Naive thymus-derived CD8-positive, alpha-beta T cell (primary cell): ENCODE measurements around the gene TRAF5. TPM values are rescaled to one million over a fixed set of nuclear protein-coding genes. Genes with fewer than 3 reads are reported as not detected.
A peak's percentile ranks its signal among the peaks of the same experiment; 100 is the strongest.

Experiments used
- ATAC-seq, 2 donors: fragments of 150-1000 bp; cut with Tn5 transposase in 1 of 2; sonication (Bioruptor Pico), chemical (Tn5 transposase) in 1 of 2; 1 replicate in 1 of 2; 2 replicates in 1 of 2; pipeline ENCODE4 v1.10.0; 2021; ENCODE audit warnings: mild to moderate bottlenecking in 2 of 2, moderate library complexity in 2 of 2
- POLR2A ChIA-PET: fragments of 350-600 bp; sonication (Branson Sonifier 250); formaldehyde crosslinking; loops from one replicate; lab custom pipeline; 2021; ENCODE audit warnings: antibody characterized with exemption; lab: Charles Lee
- DNase-seq, 10 donors: peaks; one replicate each; pipeline versions ENCODE4 v3.0.0 to v3.0.0-alpha.2; 2020 to 2022
- H3K27ac Mint-ChIP-seq, 10 donors: one replicate each; pipeline ENCODE4 v1.8.0; 2020 to 2022; ENCODE audit warnings: mild to moderate bottlenecking in 10 of 10, mixed read lengths in 10 of 10, moderate library complexity in 4 of 10, inconsistent platforms in 1 of 10
- H3K27me3 Mint-ChIP-seq, 5 donors: one replicate each; pipeline ENCODE4 v1.8.0; 2021 to 2022; ENCODE audit warnings: mixed read lengths in 5 of 5
- H3K36me3 Mint-ChIP-seq, 3 donors: one replicate each; pipeline ENCODE4 v1.8.0; 2020 to 2022; ENCODE audit warnings: mixed read lengths in 3 of 3, mild to moderate bottlenecking in 2 of 3, inconsistent platforms in 1 of 3
- H3K4me1 Mint-ChIP-seq, 4 donors: one replicate each; pipeline ENCODE4 v1.8.0; 2021 to 2022; ENCODE audit warnings: mixed read lengths in 4 of 4
- H3K4me3 Mint-ChIP-seq, 10 donors: one replicate each; pipeline ENCODE4 v1.8.0; 2020 to 2022; ENCODE audit warnings: mild to moderate bottlenecking in 10 of 10, mixed read lengths in 10 of 10, moderate library complexity in 6 of 10, inconsistent platforms in 1 of 10
- H3K9me3 Mint-ChIP-seq, 9 donors: one replicate each; pipeline ENCODE4 v1.8.0; 2020 to 2022; ENCODE audit warnings: mixed read lengths in 9 of 9, mild to moderate bottlenecking in 3 of 9, inconsistent platforms in 1 of 9, moderate library complexity in 1 of 9
- polyA plus RNA-seq, 3 donors: library from polyadenylated mRNA; unstranded; fragments of 300-500 nt; fragmentation: Illumina TruSeq; gene quantifications; one replicate each; pipeline ENCODE4 v1.2.3, GENCODE V29; 2021
- total RNA-seq, 8 experiments: library from RNA in 2 of 8; stranded (reverse) in 2 of 8; gene quantifications; one replicate each; pipeline ENCODE4 v1.2.3 and lab custom pipeline; 2021 to 2026

Gene TRAF5
- total and polyA plus RNA-seq, 5 experiments from 2014 or later: 18.2 to 74.3 (median 32.5) TPM

DNA sequence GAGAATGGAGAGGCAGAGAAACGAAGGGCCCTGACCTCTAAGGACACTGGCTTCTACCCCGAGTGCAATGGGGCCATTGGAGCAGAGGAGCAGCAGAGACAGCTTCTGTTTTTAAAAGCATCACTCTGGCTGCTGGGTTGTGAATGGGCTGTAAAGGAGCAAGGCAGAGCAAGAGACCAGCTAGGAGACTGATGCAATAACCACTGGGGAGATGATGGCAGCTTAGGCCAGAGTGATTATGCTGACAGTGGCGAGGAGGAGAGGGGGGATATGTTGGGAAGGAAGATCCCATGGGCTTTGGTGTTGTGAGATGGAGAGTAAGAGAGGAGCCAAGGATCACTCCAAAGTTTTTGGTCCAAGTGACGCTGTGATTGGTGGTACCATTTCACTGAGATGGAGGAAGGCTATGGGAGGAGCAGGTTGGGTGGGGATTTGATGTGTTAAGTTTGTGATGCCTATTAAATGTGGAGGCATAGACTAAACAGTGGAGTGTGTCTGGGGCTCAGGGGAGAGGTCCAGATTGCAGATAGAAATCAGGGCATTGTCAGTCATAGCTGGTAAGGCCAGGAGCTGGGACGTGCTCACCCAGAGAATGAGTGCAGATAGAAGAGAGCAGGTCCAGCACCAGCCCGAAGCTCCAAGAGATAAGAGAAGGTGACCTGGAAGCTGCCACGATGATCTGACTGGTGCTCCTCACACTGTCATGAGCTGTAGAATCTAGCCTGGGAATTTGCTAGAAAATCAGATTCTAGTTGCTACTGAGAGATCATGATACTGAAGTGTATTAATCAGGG lies 11.0 kb downstream of the TRAF5 start:
- DNase-seq (no peak), ATAC-seq (no peak)
- no peaks in the 10 kb centered on the region for H3K27me3 Mint-ChIP-seq
- H3K27ac Mint-ChIP-seq: peak overlapping the region; percentile 82 to 97 (median 91)
- H3K4me3 Mint-ChIP-seq: peak overlapping the region; percentile 2 to 84 (median 70)
- peaks cover 0 to 5% (median 0%) of the 10 kb centered on the region in 3 donors for H3K36me3 Mint-ChIP-seq
- H3K4me1 Mint-ChIP-seq: peaks cover 56 to 98% (median 92%) of the 10 kb centered on the region in 4 donors
- POLR2A ChIA-PET: interaction anchor here (1.1 to 6.9 kb wide), 3 partner anchors 10 to 12 kb away, joined by 3 to 50 read pairs (median 4); partner anchors contain the start of gene TRAF5
- no peaks in the 10 kb centered on the region for H3K9me3 Mint-ChIP-seq

DNA sequence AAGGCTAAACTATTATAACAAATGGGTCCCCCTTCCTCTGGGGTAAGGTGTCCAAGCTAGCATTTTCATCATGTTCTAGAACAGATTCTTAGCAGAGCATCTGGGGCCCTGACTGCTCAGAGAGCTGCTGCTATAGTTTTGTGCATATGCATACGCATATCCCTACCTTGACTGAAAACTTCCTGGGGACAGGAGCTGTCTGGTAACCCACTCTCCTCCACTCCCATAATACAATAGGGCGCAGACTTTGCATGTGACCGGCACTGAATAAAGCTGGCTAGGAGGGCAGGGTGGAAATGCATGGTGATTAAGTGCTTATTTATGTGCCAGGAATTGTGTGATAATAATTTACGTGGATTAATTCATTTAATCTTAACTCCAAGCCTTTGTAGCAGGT lies 11.6 kb downstream of the TRAF5 start:
- no peaks in the 10 kb centered on the region for H3K27me3 Mint-ChIP-seq
- DNase-seq (no peak), ATAC-seq (no peak)
- POLR2A ChIA-PET: interaction anchor here (1.1 to 6.9 kb wide), 2 partner anchors 10 to 11 kb away, joined by 3 to 50 read pairs; partner anchors contain the start of gene TRAF5
- H3K4me1 Mint-ChIP-seq: peaks cover 56 to 98% (median 92%) of the 10 kb centered on the region in 4 donors
- H3K36me3 Mint-ChIP-seq: peaks cover 0 to 5% (median 0%) of the 10 kb centered on the region in 3 donors
- peak overlapping the region; percentile 43 to 97 (median 90) for H3K27ac Mint-ChIP-seq
- no peaks in the 10 kb centered on the region for H3K9me3 Mint-ChIP-seq
- peak overlapping the region in 7 of 10 donors; percentile 2 to 84 (median 77) for H3K4me3 Mint-ChIP-seq

DNA sequence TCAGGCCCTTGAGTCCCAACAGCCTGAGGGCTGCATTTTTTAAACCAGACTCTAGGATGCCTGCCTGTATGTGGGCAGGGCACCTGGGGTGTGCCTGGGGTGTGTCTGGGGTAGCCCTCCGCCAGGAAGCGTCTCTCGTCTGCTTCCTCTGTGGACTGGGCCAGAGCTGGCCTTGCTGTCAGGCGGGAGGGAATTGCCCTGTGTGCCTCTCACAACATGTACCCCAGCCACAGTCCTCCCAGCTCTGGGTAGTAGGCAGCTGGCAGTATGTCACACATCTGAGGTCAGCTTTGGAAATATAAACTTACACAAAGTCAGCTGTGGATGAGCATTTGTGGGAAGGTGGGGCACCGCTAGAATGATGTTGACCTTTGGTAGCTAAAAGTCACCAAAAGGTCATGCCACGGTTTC lies 13.0 kb downstream of the TRAF5 start:
- peaks cover 0 to 11% (median 0%) of the 10 kb centered on the region in 3 donors for H3K36me3 Mint-ChIP-seq
- H3K27me3 Mint-ChIP-seq: no peaks in the 10 kb centered on the region
- H3K4me3 Mint-ChIP-seq: peak overlapping the region in 9 of 10 donors; percentile 28 to 81 (median 66)
- POLR2A ChIA-PET: interaction anchor here (2.3 to 6.9 kb wide), 2 partner anchors 12 to 14 kb away, joined by 7 to 50 read pairs; partner anchors contain the start of gene TRAF5
- DNase-seq (no peak), ATAC-seq (peak in 1 of 2 donors; percentile 32)
- peak overlapping the region in 8 of 10 donors; percentile 39 to 97 (median 66) for H3K27ac Mint-ChIP-seq
- H3K9me3 Mint-ChIP-seq: no peaks in the 10 kb centered on the region
- H3K4me1 Mint-ChIP-seq: peaks cover 62 to 99% (median 93%) of the 10 kb centered on the region in 4 donors

DNA sequence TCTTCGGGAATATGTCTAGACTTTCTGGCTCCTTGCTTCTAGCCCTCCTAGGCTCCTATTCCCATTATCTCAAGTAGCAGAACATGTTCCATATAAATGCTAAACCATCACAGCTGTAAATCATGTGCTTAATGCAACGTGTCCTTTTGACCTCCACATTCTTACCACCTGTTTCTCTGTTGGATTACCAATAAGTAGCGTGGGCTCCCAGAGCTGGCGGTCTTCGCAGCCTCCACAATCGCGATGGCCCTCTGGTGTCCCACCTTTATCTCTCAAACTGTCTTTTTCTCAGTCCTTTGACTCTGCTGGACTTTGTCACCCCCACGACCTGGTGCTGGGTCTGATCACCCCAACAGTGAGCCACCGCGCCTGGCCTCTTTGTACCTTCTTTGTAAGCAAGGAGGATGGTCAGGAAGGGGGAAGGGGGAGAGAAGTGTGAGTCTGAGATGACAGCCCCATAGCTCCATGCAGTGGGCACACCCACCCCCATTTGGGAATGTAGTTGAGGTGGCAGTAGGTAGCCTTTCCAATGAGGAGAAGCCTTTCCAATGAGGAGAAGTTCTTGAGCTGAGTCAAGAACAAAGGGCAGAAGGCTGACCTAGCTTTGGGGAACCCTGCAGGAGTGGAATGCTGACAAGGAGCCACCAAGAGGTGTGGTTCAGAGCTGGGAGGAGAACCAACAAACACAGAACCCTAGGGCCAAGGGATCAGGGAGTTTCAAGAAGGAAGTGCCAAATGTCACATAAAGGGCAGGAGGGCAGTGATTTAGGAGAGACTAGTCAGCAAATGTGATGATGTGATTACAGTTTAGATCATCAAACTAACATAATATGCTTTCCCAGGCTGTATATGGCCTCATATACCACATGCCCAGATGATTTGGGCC lies 14.2 kb downstream of the TRAF5 start:
- no peak for ATAC-seq
- H3K36me3 Mint-ChIP-seq: peaks cover 0 to 17% (median 3%) of the 10 kb centered on the region in 3 donors
- H3K27me3 Mint-ChIP-seq: no peaks in the 10 kb centered on the region
- DNase-seq: no peak
- no peaks in the 10 kb centered on the region for H3K9me3 Mint-ChIP-seq
- H3K4me3 Mint-ChIP-seq: peak overlapping the region in 4 of 10 donors; percentile 3 to 39 (median 27)
- H3K27ac Mint-ChIP-seq: peak overlapping the region in 8 of 10 donors; percentile 23 to 80 (median 56)
- peaks cover 51 to 96% (median 92%) of the 10 kb centered on the region in 4 donors for H3K4me1 Mint-ChIP-seq
- POLR2A ChIA-PET: interaction anchor here (2.3 to 6.9 kb wide), 2 partner anchors 13 kb away, joined by 7 to 50 read pairs; partner anchors contain the start of gene TRAF5

DNA sequence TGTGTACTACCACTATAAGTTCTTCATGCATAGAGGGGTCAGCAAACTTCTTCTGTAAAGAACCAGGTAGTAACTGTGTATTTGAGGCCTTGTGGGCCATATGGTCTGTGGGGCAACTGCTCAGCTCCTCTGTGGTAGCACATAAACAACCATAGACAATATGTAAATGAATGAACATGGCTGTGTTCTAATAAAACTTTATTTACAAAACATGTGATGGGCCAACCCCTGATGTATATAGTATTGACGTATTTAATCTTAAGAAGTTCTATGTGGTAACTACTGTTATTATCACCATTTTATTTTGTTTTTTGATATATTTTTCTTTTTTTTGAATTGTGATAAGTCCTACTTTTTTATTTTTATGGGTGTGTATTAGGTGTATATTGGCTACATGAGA lies 15.4 kb downstream of the TRAF5 start:
- Mint-ChIP-seq H3K4me3 (peak overlapping the region in 1 of 10 donors; percentile 20), H3K36me3 (peaks cover 0 to 19% (median 3%) of the 10 kb centered on the region in 3 donors), H3K27ac (peak overlapping the region in 3 of 10 donors; percentile 8 to 80 (median 70)), H3K4me1 (peaks cover 46 to 96% (median 91%) of the 10 kb centered on the region in 4 donors), H3K9me3 (no peaks in the 10 kb centered on the region), H3K27me3 (no peaks in the 10 kb centered on the region)
- POLR2A ChIA-PET: interaction anchor here (2.3 to 6.9 kb wide), 2 partner anchors 12 to 14 kb away, joined by 7 to 50 read pairs; partner anchors contain the start of gene TRAF5
- DNase-seq (no peak), ATAC-seq (no peak)

DNA sequence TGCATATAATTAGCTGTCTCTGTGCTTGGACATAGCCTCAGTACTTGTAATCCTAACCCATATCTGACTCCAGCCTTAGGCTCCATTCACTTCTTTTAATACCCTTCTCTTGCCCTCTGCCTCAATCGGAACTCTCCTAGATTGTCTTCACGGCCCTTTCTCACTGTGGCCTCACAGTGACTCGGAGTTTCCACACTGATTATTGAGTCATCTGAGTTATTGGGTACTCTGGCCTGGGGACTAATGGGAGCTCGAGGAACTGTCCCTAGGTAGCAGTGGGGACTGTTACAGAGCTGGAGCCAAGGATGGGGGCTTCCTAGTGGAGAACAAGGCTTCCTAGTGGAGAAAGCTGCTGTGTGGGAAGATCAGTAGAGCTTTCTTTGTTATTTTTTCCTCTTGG lies 17.0 kb downstream of the TRAF5 start:
- Mint-ChIP-seq H3K4me3 (peak overlapping the region in 7 of 10 donors; percentile 14 to 52 (median 19)), H3K4me1 (peaks cover 41 to 94% (median 88%) of the 10 kb centered on the region in 4 donors), H3K27me3 (no peaks in the 10 kb centered on the region), H3K9me3 (no peaks in the 10 kb centered on the region), H3K36me3 (peaks cover 0 to 17% (median 3%) of the 10 kb centered on the region in 3 donors), H3K27ac (peak overlapping the region; percentile 20 to 89 (median 56))
- ATAC-seq: no peak
- DNase-seq: no peak
- POLR2A ChIA-PET: interaction anchor here (0.6 to 0.9 kb wide), 2 partner anchors 9 to 1426 kb away, joined by 3 read pairs; no protein-coding TSS in a partner anchor

DNA sequence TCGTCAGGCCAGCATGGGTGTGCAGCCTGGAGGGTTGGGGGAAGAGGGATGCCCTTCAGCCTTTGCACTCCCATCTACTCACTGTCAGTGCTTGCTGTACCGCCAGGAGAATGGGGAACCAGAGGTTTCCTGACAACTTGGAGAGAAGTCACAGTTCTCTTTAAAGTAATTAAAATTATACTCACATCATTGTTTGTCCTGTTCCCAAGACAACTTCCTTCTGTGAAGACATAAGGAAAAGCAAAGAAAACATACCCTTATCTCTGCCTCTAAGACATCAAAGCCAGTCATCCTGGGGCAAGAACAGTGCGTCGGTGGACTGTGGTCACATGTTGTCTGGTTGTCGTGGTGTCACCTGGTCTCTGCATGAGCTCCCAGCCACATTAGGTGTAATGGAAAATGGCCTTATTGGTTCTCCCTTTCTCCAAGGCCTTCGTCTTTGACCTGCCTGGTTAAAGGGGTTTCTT lies 17.6 kb downstream of the TRAF5 start:
- POLR2A ChIA-PET: interaction anchor here (0.6 kb wide), 1 partner anchor 1425 kb away, joined by 3 read pairs; no protein-coding TSS in a partner anchor
- DNase-seq (no peak), ATAC-seq (peak in 1 of 2 donors; percentile 75)
- peak overlapping the region in 8 of 10 donors; percentile 38 to 89 (median 61) for H3K27ac Mint-ChIP-seq
- peaks cover 38 to 94% (median 86%) of the 10 kb centered on the region in 4 donors for H3K4me1 Mint-ChIP-seq
- peaks cover 0 to 17% (median 3%) of the 10 kb centered on the region in 3 donors for H3K36me3 Mint-ChIP-seq
- no peaks in the 10 kb centered on the region for H3K9me3 Mint-ChIP-seq
- no peaks in the 10 kb centered on the region for H3K27me3 Mint-ChIP-seq
- peak overlapping the region in 3 of 10 donors; percentile 14 to 28 (median 16) for H3K4me3 Mint-ChIP-seq

DNA sequence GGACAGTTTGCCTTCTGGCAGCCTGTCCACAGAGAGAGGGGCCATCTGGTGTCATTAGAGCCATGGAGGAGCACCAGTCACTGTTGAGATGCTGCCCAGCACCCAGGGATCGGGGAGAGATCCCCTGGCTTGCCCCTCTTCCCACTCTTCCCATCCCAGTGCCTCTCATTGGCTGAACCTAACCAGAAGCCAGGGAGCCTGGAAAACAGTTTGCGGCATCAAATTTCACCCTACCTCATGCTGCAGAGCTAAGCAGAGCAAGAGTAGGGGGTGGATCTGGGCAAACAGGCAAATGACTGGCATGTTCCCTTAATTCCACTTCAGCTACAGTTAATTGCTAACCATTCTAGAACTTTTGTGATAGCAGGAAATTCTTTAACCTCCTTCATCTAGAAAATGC lies 19.1 kb downstream of the TRAF5 start:
- H3K27ac Mint-ChIP-seq: peak overlapping the region in 6 of 10 donors; percentile 17 to 77 (median 66)
- ATAC-seq: no peak
- H3K4me3 Mint-ChIP-seq: peak overlapping the region in 5 of 10 donors; percentile 0 to 46 (median 25)
- POLR2A ChIA-PET: interaction anchor here (1.4 kb wide), 1 partner anchor 18 kb away, joined by 3 read pairs; no protein-coding TSS in a partner anchor
- no peak for DNase-seq
- H3K36me3 Mint-ChIP-seq: peaks cover 0 to 20% (median 3%) of the 10 kb centered on the region in 3 donors
- no peaks in the 10 kb centered on the region for H3K9me3 Mint-ChIP-seq
- H3K27me3 Mint-ChIP-seq: no peaks in the 10 kb centered on the region
- H3K4me1 Mint-ChIP-seq: peaks cover 41 to 94% (median 86%) of the 10 kb centered on the region in 4 donors

DNA sequence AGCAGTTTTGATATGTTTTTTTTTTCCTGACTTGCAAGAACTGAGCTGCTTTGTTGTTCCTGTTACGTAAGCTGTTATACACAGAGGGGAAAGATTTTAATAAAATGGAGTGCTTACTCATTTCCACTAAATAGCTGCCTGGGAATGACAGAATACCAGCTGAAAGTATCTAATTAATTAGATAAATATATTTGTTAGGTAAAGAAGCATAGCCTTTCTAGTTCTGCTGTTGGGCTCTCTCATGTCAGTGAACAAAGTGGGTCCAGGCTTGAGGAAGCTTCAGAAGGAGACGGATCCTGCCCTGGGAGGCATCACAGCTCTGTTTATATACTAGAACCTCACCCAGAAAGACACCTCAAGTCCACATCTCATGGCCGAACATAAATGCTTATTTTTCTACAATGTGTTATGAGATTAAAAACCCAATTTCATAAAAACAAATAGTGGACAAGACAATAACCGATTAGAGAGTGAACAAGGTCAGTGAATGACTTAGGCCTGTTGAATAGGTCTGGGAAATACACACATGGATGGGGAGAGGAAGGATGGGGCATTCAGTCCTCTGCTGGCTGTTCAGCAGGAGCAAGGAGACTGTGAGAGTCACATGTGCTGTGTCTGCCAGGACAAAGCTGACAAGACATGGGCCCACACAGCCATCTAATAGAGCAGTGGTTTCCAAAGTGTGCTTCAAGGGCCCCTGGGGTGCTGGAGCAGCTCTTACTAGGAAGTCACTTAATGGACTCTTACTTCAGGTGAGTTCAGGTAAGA lies 20.6 kb downstream of the TRAF5 start:
- Mint-ChIP-seq H3K36me3 (peaks cover 0 to 18% (median 10%) of the 10 kb centered on the region in 3 donors), H3K27ac (peak overlapping the region; percentile 9 to 86 (median 56)), H3K9me3 (peaks cover 0 to 4% (median 2%) of the 10 kb centered on the region in 9 donors), H3K27me3 (no peaks in the 10 kb centered on the region), H3K4me1 (peaks cover 37 to 91% (median 88%) of the 10 kb centered on the region in 4 donors), H3K4me3 (peak overlapping the region in 6 of 10 donors; percentile 1 to 56 (median 20))
- ATAC-seq (peak in 1 of 2 donors; percentile 30), DNase-seq (no peak)
- POLR2A ChIA-PET: interaction anchor here (1.0 to 1.3 kb wide), 3 partner anchors 9 to 20 kb away, joined by 3 to 5 read pairs (median 3); no protein-coding TSS in a partner anchor

DNA sequence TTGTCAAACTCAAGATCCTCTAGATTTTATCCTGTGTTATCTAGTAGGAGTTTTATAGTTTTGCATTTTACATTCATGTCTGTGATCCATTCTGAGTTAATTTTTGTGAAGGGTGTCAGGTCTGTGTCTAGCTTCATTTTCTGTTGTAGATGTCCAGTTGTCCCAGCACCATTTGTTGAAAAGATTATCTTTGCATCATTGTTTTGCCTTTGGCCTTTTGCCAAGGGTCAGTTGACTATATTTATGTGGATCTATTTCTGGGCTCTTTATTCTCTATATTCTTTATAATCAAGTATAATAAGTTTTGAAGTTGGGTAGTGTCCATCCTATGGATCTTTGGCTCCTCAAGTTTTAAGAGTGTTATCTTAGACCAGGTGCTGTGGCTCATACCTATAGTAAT lies 21.9 kb downstream of the TRAF5 start:
- Mint-ChIP-seq H3K9me3 (peaks cover 0 to 5% (median 4%) of the 10 kb centered on the region in 9 donors), H3K27ac (peak overlapping the region in 4 of 10 donors; percentile 33 to 72 (median 60)), H3K4me3 (no peak overlapping the region), H3K36me3 (peaks cover 0 to 18% (median 15%) of the 10 kb centered on the region in 3 donors), H3K4me1 (peaks cover 37 to 92% (median 87%) of the 10 kb centered on the region in 4 donors), H3K27me3 (no peaks in the 10 kb centered on the region)
- ATAC-seq (no peak), DNase-seq (no peak)
- POLR2A ChIA-PET: interaction anchor here (1.0 to 1.3 kb wide), 2 partner anchors 10 to 19 kb away, joined by 3 to 5 read pairs; no protein-coding TSS in a partner anchor
